ENCODE measurements around the gene GABARAPL2.
"Not testable (repeated sequence)": the region's sequence is repeated elsewhere in the genome, so short reads cannot be mapped to it uniquely, and the experiment has no call there.

GABARAPL2 gene, protein sequence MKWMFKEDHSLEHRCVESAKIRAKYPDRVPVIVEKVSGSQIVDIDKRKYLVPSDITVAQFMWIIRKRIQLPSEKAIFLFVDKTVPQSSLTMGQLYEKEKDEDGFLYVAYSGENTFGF

DNA sequence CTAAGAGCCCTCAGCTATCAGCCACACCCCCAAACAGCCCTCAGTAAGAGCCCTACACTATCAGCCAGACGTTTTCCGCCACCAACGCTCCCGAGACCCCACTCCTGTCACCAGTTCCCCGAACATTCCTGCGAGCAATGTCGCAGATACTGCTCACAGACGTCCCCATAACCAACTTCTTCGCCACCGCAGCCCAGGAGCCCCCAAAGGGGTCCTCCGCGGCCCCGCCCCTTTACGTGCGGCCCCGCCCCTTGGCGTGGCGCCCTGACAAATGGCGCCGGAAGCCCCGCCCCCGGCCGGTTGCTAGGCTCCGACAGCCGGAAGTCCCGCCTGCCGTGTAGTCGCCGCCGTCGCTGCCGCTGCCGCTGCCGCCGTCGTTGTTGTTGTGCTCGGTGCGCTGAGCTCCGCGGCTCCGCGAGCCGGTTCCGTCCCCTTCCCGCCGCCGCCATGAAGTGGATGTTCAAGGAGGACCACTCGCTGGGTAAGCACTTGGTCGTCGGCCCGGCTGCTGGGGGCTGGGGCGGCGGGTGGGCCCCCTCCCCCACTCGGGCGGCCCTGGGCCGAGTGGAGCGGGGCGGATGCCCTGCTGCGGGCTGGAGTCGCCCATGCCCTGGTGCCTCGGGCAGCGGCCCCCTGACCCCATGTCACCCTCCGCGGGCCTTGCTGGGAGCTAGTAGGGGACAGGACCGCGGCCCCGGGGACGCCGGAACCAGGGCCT lies at the start of gene GABARAPL2:
Gene GABARAPL2 (plus strand): TSS at position 340 of the 718 bp plus-strand sequence. CDS start 108 bp downstream, at position 448.
- DNase-seq = peak; percentile 71

DNA sequence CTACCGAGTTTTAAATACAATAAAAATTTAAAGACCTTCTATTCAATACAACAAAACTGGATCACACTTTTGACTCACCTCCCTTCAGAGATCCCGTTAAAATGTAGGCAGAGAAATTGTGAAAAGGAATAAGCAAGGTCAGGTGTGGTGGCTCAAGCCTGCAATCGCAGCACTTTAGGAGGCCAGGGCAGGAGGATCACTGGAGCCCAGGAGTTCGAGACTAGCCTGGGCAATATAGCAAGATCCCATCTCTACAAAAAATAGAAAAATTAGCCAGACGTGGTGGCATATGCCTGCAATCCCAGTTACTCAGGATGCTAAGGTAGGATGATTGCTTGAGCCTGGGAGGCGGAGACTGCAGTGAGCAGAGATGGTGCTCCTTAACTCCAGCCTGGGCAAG lies 47.0 kb upstream of the GABARAPL2 start:
- DNase-seq = no peak

DNA sequence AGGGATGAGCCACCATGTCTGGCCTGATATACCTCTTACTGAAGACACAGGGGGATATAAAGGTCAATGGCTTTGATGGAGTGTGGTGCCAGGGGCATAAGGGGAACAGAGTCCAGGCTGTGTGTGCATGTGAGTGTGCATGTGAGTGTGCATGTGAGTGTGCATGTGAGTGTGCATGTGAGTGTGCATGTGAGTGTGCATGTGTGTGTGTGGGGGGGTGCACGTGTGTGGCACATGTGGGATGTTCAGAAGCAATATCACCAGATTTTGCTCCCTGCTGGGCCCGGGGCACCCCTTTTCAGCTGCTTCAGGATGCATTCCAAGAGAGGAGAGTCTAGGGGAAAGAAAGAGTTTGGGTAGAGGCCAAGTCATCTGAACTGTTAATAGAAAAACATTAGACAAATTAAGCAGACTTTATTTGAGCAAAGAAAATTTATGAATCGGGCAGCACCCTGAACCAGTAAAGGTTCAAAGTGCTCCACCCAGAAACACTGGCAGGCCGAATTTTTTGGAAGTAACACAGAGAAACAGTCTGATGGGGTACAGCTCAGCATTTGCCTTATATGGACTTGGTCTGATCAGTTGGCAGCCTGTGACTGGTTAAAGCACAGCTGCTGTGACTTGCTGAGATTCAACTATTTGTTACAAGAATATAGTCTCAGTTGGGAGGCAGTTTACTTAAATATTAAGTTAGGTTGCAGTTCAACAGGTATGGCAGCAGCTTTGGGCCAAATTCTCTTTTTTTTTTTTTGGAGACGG lies 40.0 kb upstream of the GABARAPL2 start:
- DNase-seq = no peak

DNA sequence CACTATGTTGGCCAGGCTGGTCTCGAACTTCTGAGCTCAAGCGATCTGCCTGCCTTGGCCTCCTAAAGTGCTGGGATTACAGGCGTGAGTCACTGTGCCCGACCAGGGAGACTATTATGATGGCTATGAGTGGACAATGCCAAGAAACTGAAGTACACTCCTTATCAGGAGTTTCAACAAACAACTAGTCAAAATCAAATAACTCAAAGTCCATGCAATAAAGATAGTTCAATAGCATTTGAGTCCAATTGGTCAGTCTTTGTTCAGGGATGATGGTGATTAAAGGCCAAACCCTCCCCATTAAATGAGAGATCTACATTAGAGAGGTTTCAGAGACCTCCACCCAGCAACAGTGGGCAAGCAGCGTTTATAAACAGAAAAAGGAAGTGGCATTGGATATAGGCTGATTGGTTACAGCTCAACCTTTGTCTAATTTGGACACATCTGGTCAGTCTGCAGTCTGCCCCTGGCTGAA lies 38.3 kb upstream of the GABARAPL2 start:
- DNase-seq = no peak

DNA sequence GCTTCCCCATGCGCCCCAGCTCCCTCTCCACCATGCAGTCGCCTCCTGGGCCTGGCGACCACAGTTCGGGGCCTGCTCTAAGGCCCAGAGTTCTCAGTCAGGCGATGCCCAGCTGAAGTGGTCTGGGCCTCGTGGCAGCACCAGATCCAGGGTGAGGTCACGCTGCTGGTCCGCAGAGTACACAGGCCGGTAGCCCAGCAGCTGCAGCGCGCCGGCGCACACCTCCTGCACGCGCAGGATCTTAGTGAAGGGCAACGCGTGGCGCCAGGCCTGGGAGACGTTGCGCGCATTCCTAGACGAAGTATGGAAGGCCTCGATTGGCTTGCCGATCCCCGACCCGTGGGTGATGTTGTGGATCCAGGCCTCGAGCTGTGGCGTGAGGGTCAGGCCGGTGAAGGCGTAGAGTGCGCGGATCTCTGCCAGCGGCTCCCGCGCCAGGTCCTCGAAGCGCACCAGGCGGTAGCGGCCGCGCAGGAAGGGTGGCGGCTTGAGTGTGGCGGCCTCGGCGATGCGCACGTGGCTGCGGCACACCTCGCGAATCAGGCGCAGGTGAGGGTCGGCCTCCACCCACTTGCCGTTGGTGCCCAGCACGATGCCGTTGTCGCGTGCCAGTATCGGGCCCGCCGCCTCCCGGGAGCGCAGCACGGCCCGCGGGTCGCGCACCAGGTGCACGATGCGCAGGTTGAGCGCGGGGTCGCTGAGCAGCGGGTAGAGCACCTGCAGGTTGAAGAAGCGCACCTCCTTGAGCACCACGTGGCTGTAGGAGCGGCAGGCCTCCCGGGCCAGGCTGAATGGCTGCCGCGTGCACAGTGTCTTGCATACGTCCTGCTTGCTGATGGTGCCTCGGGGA lies 36.9 kb upstream of the GABARAPL2 start:
- no peak for DNase-seq

DNA sequence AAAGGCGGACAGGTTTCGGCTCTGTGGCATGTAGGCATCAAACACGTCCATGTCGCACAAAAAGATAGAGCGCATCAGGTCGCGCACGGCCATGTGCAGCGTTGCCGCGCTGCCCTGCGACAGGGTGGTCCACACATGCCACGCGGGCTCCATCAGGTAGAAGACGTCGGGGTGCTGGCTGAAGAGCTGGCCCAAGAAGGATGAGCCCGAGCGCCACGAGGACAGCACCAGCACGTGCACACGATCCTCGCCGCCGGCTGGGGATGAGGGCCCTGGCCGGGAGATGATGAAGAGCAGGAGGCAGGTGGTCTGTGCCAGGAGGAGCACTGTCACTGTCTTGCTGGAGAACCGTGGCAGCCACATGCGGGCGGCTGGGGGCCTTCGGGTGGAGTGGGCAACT lies 36.2 kb upstream of the GABARAPL2 start:
- no peak for DNase-seq

DNA sequence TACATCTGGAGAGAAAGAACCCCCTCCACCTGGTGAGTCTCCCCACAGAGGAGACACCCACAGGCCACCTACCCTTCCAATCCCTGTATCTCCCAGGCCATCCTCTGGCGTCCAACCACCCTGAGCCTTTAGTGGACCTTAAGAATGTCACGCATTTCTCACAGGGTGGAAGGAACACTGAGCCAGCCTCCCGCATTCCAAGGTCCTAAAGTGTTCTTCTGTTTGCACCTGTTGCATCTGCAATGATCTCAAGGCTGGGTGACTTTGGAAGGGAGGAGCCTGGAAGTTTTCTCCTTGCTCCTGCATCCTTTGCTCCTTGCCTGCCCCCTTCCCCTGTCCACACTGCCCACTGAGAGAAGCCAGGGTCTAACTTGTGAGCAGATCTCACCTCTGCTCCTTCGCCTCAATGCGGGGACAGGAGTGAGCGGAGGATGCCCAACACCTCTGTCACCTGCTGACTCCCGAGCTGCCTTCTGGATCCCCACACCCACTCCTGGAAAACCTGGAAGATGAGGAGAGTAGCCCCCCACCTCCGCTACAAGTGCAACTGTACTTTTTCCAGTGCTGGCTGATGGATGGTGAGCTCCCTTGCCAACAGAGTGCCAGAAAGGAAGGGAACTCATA lies 33.9 kb upstream of the GABARAPL2 start:
- no peak for DNase-seq

DNA sequence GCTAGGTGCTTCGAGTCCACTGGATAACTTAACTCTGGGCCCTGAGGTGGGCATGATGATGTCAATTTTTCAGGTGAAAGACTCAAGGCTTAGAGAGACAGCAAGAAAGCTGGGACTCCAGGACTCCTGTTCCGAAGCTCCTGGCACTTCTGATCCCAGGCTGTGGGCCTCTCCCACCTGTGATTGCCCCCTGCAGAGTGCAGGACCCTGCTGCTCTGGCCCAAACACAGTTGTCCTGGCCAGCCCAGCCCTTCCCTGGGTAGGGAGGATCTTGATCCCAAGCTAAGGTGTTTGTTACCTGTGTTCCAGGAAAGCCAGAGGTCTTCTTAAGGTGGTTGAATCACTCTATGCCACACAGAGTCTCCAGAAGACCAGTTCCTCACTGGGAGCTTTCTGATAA lies 33.4 kb upstream of the GABARAPL2 start:
- DNase-seq = no peak

DNA sequence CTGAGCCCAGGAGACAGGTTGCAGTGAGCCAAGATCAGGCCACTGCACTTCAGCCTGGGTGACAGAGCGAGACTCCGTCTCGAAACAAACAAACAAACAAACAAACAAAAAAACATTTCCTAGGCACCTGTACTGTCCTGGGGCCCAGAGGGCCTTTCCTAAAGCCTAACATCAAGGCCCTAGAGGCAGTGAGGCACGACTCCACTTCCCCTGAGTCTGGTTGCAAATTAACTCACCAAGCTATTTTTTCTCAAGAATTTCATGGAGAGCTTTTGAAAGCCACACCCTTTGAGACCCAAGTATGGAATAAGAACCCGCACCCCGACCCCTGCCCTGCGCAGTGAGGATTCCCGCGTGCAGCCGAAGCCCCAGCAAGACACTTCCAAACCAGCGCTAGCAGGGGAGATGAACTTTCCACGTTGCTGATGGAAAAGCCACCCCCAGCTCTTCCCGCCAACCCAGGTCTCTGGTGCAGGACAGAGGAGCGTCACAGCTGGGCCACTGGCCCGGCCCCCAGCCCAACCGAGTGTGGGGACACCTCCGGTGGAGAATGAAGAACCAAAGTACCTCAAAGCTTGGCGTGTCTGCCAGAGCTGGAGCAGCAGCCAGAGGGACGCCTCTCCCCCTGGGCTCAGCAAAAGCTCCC lies 31.5 kb upstream of the GABARAPL2 start:
- no peak for DNase-seq

DNA sequence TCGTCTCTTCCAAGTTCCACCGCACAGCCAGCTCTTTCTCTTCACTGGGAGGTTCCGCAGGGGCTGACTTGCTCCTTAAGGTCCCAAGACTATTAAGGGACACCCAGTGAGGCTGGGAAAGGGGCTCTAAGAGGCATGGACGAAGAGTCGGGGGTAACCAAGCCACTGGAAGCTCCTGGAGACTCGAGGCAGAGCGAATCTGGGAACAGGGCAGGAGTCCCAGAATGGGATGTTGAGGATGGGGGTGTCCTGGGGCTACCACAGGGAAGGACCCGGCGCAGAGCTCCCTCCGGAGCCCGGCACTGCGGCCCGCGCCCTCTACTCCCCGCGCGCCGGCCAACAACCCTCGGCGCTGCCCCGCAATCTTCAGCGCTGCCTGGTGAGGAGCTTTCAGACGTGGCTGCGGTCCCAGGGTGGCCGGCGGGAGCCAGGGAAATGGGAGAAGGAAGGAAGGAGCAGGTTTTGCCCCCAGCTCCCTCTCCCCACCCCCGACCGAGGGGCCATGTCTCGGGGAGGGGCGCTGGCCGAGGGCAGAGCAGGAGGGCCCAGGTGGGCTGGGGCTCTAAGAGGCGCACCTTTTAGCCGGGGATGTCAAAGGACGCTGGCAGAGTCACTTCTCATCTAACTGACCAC lies 30.9 kb upstream of the GABARAPL2 start:
- no peak for DNase-seq

DNA sequence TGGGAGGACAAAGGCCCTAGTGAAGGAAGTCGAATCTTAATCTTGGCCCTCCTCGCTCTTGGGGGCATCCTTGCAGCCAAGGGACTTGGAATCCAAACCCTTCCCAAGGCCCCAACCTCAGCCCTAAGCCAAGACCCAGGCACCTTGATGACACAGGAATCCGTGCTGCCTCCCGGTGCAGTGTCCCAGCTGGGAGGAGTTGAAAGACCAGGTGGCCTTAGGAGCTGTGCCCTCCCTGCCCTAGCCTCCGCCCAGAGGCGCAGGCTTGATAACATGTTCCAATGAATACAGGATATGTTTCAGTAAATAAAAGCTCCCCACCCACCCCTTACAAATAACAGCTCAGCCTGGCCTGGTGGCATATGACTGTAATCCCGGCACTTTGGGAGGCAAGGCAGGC lies 30.3 kb upstream of the GABARAPL2 start, which contains the start of gene CHST5:
Gene CHST5 (minus strand): TSS at position 208 of the 400 bp plus-strand sequence. CDS start 5,724 bp downstream, outside the sequence.
- no peak for DNase-seq

DNA sequence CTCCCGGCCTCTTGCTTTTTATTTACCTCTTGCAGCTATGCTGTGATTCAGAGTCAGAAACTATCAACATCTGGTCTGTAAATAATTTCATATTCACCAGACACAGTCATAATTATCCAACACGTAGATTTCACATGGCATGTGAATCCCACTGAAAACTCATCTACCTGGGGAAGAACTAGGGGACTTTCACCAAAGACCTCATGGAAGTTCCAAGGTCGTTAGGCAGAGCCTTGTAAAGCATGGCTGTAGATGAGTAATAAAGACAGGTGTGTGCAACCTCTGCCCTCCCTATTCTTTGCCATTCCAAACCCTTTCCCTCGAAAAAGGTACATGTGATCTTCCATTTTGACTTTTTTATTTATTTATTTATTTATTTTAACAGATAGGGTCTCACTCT lies 28.4 kb upstream of the GABARAPL2 start:
- no peak for DNase-seq

DNA sequence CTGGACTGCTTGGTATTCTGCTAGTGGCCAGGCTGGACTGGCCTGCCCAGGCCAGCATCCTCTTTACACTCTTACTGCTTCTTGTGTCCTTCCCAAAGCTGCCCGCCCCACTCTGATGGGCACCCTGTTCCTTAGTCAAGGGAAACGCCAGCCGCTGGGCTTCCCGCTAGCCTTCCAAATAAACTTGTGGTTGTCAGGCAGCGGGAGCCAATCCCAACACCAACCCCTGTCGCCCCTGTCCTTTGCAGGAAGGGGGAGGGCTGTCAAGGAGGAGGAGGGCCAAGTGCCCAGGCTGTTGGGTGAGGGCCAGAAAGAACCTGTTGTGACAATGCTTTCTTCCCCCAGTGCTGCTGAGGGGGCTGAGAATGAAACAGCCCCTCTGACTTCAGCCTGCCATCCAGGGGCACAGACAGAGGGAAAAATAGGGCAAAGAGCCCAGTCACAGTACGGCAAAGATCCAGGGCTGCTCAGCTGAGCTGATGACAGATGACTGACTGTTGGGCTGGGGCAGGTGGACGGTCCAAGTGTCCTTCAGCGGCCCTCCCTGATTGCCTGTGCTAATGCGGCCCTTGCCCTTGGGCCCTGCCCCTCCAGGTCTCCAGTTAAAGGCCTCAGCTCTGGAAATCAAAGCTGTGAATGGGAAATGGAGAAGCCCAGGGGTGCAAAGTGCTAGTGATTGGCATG lies 27.2 kb upstream of the GABARAPL2 start:
- not testable (repeated sequence) for DNase-seq

DNA sequence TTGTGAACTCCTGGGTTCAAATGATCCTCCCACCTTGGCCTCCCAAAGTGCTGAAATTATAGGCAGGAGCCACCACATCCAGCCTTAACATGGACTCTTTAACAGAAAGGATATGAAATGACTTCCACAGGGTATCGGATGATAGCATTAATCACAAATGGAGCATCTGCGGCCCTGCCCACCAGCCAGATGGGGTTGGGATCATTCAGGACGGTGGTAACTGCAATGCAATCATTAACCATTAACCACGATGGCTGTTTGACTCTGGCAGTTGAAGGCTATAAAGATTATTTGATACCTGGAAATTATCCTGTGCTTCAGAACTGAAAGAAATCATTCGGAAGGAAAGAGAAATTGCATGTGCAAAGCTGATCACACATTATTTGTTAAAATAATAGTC lies 24.9 kb upstream of the GABARAPL2 start:
- DNase-seq = no peak

DNA sequence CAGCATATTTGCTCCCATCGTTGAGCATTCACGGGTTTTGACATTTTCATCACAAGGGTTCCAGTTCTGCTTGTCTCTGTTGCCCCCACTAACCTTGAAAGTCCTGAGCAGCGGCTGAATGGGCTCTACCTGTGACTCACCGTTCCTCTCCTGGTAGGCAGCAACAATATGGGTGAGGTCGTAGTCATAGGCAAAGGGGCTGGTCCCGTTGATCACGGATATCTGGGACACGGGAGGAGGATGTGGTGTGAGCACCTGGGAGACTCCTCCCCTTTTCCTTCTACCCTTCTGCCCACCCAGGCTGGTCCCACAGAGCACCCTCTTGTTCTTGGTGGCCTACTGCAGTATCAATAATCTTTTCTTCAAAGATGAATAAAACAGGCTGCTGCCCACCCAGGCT lies 23.7 kb upstream of the GABARAPL2 start:
- DNase-seq = not testable (repeated sequence)

DNA sequence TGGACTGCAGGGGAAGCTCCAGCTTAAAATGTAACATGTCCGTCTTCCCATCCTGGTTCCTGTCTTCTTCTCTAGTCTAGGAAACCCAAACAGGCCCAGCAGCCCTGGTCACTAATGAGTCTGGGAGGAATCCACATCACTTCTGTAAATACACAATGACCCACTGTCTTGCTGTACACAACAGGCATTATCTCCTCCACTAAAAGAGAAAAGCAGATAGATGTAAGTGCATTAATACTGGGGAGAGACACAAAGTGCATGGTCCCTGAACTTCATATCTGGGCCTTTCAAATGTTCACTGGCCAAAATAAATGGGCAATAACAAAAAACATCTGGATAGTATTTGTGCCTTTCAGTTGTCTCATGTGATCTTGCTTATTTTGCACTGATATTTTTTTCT lies 20.3 kb upstream of the GABARAPL2 start:
- DNase-seq = not testable (repeated sequence)

DNA sequence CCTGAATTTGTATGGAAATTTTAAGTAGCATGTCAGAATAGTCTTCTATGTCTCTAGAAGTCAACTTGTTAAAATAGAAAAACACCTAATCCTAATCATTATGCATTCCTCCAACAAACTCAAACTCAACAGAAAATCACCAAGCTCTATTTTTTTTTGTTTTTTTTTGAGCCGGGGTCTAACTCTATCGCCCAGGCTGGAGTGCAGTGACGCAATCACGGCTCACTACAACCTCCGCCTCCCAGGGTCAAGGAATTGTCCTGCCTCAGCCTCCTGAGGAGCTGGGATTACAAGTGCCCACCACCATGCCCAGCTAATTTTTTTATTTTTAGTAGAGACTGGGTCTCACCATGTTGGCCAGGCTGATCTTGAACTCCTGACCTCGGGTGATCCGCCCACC lies 19.9 kb upstream of the GABARAPL2 start:
- DNase-seq = no peak

DNA sequence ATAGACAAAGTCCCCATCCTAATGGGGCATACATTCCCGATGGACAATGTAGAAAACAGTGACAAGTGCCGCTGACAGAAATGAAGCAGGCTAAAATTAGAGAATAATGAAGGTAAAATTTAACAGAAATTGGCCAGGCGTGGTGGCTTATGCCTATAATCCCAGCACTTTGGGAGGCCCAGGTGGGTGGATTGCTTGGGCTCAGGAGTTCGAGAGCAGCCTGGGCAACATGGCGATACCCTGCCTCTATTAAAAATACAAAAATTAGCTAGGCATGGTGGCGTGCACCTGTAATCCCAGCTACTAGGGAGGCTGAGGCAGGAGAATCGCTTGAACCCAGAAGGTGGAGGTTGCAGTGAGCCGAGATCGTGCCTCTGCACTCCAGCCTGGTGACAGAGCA lies 17.7 kb upstream of the GABARAPL2 start:
- DNase-seq = not testable (repeated sequence)

DNA sequence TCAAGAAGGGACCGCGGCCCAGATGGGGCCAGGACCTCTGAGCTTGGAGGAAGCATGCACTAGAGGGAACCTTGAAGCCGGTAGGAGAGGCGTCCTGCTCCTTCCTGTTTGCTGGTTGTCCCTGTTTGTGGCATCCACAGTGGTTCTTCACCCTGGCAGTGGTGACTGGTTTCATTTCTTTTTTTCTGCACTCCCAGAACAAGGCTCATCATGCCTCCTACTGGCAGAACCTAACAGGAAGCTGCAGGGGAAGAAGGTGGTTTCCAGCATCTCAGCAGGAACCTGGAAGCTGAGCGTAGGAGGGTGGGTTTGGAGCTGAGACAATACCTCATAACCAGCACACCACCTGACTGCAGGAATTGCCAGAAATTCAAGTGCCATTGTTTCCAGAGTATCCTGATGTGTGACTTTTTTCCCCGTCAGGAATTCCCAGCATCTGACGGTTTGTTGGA lies 15.9 kb upstream of the GABARAPL2 start:
- no peak for DNase-seq

DNA sequence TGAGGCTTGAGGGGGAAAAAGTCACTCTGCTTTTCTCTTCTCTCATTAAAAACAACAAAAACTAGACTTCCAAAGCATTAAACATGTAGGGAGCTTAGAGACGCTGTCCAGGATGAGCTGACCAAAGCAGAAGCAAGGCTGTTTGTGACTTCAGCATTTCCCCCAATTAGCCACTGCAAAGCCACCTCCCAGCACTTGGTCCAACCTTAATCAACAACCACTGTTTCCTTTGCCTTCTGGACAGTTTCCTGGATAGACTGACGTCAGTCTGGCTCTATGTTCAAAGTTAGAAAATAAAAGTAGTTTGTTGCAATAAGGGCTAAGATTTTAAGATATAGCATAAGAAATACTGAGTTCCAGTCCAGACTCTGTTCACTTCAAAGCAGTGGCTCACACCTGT lies 13.2 kb upstream of the GABARAPL2 start:
- DNase-seq = no peak
